Vagina (tissue), 2 donors: ENCODE measurements around the gene THEM4. TPM values are rescaled to one million over a fixed set of nuclear protein-coding genes. Genes with fewer than 3 reads are reported as not detected.
A peak's percentile ranks its signal among the peaks of the same experiment; 100 is the strongest.
"Not testable (repeated sequence)": the region's sequence is repeated elsewhere in the genome, so short reads cannot be mapped to it uniquely, and the experiment has no call there.

Experiments
- DNase-seq, 2 donors: peaks; one replicate each; pipeline ENCODE4 v3.0.0-alpha.2; 2017; ENCODE audit errors: extremely low spot score in 2 of 2
- H3K27ac ChIP-seq: fragments of 200-600 bp; sonication (generic); one replicate; pipeline ENCODE4 v1.5.1; 2019
- H3K27me3 ChIP-seq: fragments of 200-600 bp; sonication (generic); one replicate; pipeline ENCODE4 v1.5.1; 2019
- H3K36me3 ChIP-seq, 2 donors: fragments of 200-600 bp; sonication (generic); one replicate each; pipeline ENCODE4 v1.5.1; 2017 to 2019
- H3K4me1 ChIP-seq: fragments of 200-600 bp; sonication (generic); one replicate; pipeline ENCODE4 v1.5.1; 2019
- H3K4me3 ChIP-seq, 2 donors: fragments of 200-600 bp; sonication (generic); 1 replicate in 1 of 2; 2 replicates in 1 of 2; pipeline ENCODE4 v1.5.1; 2016 to 2019
- H3K9me3 ChIP-seq: fragments of 200-600 bp; sonication (generic); one replicate; pipeline ENCODE4 v1.5.1; 2019
- POLR2A ChIP-seq, 2 donors: fragments of 450-650 bp; IDR thresholded peaks; one replicate each; pipeline ENCODE4 v1.6.1; 2017; ENCODE audit warnings: antibody characterized with exemption in 2 of 2, mild to moderate bottlenecking in 2 of 2, moderate library complexity in 2 of 2
- POLR2AphosphoS5 ChIP-seq, 2 donors: sonication (generic); formaldehyde crosslinking; IDR thresholded peaks; one replicate each; pipeline ENCODE4 v1.9.0; 2017; ENCODE audit warnings: antibody characterized with exemption in 2 of 2, mild to moderate bottlenecking in 2 of 2, low read depth in 1 of 2; ENCODE audit not compliant: insufficient read depth in 1 of 2
- intact Hi-C: fragments of 100-400 bp; cut with DNase I; formaldehyde crosslinking; loops from one replicate; pipeline ENCODE4 v1.15.1; 2023
- total RNA-seq: library from RNA; depleted of rRNA; stranded (reverse); fragments of >200 nt; gene quantifications from one replicate; pipeline ENCODE4 v1.2.3, GENCODE V29; 2016
- TF ChIP-seq, protein P1 (sequence below), 3 experiments: fragments of 450-650 bp in 2 of 3; fragments of 200-600 bp in 1 of 3; sonication (generic) in 1 of 3; IDR thresholded peaks; one replicate each; pipeline ENCODE4 v1.5.1; 2017 to 2019; ENCODE audit warnings: antibody characterized with exemption in 3 of 3, mild to moderate bottlenecking in 2 of 3, moderate library complexity in 2 of 3

Gene THEM4
- total RNA-seq, 1 donor from 2014 or later, result 26.8 TPM

GRCh38 chr1:151888972-151889570 lies 20.2 kb downstream of the THEM4 start:
- Histone ChIP-seq H3K27ac (no peak overlapping the region), H3K9me3 (no peaks in the 10 kb centered on the region), H3K4me3 (no peak overlapping the region), H3K36me3 (peaks cover 0 to 6% of the 10 kb centered on the region in 2 donors), H3K27me3 (no peaks in the 10 kb centered on the region), H3K4me1 (no peaks in the 10 kb centered on the region)
- intact Hi-C loops, result no loop called here
- DNase-seq, result no peak
- no peak for TF ChIP-seq POLR2A (IDR thresholded peaks at IDR 0.05)
- TF ChIP-seq, protein P1, sequence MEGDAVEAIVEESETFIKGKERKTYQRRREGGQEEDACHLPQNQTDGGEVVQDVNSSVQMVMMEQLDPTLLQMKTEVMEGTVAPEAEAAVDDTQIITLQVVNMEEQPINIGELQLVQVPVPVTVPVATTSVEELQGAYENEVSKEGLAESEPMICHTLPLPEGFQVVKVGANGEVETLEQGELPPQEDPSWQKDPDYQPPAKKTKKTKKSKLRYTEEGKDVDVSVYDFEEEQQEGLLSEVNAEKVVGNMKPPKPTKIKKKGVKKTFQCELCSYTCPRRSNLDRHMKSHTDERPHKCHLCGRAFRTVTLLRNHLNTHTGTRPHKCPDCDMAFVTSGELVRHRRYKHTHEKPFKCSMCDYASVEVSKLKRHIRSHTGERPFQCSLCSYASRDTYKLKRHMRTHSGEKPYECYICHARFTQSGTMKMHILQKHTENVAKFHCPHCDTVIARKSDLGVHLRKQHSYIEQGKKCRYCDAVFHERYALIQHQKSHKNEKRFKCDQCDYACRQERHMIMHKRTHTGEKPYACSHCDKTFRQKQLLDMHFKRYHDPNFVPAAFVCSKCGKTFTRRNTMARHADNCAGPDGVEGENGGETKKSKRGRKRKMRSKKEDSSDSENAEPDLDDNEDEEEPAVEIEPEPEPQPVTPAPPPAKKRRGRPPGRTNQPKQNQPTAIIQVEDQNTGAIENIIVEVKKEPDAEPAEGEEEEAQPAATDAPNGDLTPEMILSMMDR (IDR thresholded peaks at IDR 0.05), result peak in 1 of 3 experiments; percentile 21

GRCh38 chr1:151887028-151887427 lies 22.3 kb downstream of the THEM4 start:
- TF ChIP-seq, protein P1 (IDR thresholded peaks at IDR 0.05), result no peak
- TF ChIP-seq POLR2AphosphoS5 (IDR thresholded peaks at IDR 0.05; ENCODE audit: insufficient read depth in 1 of 2, low read depth in 1 of 2), result peak in 1 of 2 donors; percentile 48
- Histone ChIP-seq H3K4me3 (no peak overlapping the region), H3K36me3 (peaks cover 0 to 6% of the 10 kb centered on the region in 2 donors), H3K27me3 (no peaks in the 10 kb centered on the region), H3K27ac (no peak overlapping the region), H3K9me3 (no peaks in the 10 kb centered on the region), H3K4me1 (no peaks in the 10 kb centered on the region)
- intact Hi-C loops, result no loop called here
- no peak for DNase-seq

DNA sequence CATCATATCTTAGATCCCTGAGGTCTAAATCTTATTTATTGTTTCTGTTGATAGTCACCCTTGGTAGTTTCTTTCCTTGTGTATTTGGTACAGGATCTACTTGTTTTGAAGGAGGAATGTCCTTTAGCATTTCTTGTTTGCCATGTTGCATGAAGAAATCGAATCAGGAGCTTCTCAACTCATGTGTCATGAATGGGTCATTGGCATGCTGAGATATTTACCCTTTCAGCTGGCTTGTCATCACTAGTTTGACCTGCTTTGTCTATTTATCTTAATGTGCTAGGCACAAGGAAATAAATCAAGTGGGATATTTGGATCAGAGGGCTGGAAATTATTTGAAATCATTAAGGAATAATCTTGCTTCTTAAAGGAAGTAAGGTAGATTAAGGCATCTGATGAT lies 23.8 kb downstream of the THEM4 start:
- TF ChIP-seq, protein P1 (IDR thresholded peaks at IDR 0.05), result no peak
- TF ChIP-seq POLR2A (IDR thresholded peaks at IDR 0.05) (no peak), POLR2AphosphoS5 (IDR thresholded peaks at IDR 0.05; ENCODE audit: insufficient read depth in 1 of 2, low read depth in 1 of 2) (peak in 1 of 2 donors; percentile 73)
- intact Hi-C loops, result no loop called here
- Histone ChIP-seq H3K9me3 (no peaks in the 10 kb centered on the region), H3K36me3 (peaks cover 0 to 6% of the 10 kb centered on the region in 2 donors), H3K4me3 (no peak overlapping the region), H3K27ac (no peak overlapping the region), H3K4me1 (no peaks in the 10 kb centered on the region), H3K27me3 (no peaks in the 10 kb centered on the region)
- no peak for DNase-seq

DNA sequence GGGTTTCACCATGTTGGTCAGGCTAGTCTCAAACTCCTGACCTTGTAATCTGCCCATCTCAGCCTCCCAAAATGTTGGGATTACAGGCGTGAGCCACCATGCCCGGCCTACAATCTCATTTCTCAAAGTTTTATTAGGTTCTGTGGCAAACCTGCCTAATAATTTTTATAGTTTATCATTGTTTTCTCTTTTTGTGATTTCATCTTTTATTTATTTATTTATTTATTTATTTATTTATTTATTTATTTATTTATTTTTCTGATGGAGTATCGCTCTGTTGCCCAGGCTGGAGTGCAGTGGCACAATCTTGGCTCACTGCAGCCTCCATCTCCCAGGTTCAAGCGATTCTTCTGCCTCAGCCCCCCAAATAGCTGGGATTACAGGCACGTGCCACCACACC lies 24.4 kb downstream of the THEM4 start:
- H3K4me3 ChIP-seq, H3K4me1 ChIP-seq, H3K9me3 ChIP-seq, DNase-seq, H3K27me3 ChIP-seq, intact Hi-C loops, H3K36me3 ChIP-seq, H3K27ac ChIP-seq: not testable (repeated sequence)

GRCh38 chr1:151884445-151884844 lies 24.9 kb downstream of the THEM4 start:
- H3K27me3 ChIP-seq, H3K9me3 ChIP-seq, H3K4me1 ChIP-seq, H3K36me3 ChIP-seq, H3K27ac ChIP-seq, DNase-seq, H3K4me3 ChIP-seq, intact Hi-C loops: not testable (repeated sequence)

DNA sequence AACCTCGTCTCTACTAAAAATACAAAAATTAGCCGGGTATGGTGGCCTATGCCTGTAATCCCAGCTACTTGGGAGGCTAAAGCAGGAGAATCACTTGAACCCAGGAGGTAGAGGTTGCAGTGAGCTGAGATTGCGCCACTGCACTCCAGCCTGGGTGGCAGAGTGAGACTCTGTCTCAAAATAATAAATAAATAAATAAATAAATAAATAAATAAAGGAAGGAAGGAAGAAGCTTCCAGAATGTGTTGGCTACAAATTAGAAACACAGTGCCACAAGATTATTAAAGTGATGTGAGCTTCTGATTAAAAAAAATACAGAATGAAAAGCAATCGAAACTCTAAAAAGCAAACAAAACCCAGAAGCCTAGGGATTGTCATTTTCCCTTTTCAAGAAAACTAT lies 25.4 kb downstream of the THEM4 start:
- H3K4me1 ChIP-seq, H3K9me3 ChIP-seq, H3K36me3 ChIP-seq, DNase-seq, intact Hi-C loops, H3K27ac ChIP-seq, H3K27me3 ChIP-seq, H3K4me3 ChIP-seq: not testable (repeated sequence)

DNA sequence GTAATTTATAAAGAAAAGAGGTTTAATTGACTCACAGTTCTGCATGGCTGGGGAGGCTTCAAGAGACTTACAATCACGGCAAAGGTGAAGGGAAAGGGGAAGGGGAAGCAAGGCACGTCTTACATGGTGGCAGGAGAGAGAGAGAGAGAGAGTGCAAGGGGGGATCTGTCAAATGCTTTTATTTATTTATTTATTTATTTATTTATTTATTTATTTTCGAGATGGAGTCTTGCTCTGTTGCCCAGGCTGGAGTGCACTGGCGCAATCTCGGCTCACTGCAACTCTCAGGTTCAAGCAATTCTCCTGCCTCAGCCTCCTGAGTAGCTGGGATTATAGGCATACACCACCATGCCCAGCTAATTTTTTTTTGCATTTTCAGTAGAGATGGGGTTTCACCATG lies 26.4 kb downstream of the THEM4 start:
- DNase-seq, H3K4me1 ChIP-seq, intact Hi-C loops, H3K9me3 ChIP-seq, H3K27me3 ChIP-seq, H3K36me3 ChIP-seq, H3K27ac ChIP-seq, H3K4me3 ChIP-seq: not testable (repeated sequence)
